Loucy (cell line): ENCODE results near the gene KRTCAP3.

Experiments used
- H2AFZ ChIP-seq: fragments of 200-600 bp; sonication (generic); 2 replicates; pipeline ENCODE4 v1.6.0; 2016; ENCODE audit warnings: antibody characterized with exemption, mild to moderate bottlenecking, low read length, moderate library complexity
- H3F3A ChIP-seq: fragments of 200-600 bp; 2 replicates; pipeline ENCODE4 v1.6.0; 2016; ENCODE audit warnings: antibody characterized with exemption, low read depth, mild to moderate bottlenecking
- H3K27me3 ChIP-seq: fragments of 200-600 bp; sonication (generic); 2 replicates; pipeline ENCODE4 v1.6.1; 2014; ENCODE audit warnings: low read length, mild to moderate bottlenecking; ENCODE audit not compliant: insufficient read depth, poor library complexity, severe bottlenecking
- H3K36me3 ChIP-seq: fragments of 200-600 bp; sonication (generic); 2 replicates; pipeline ENCODE4 v1.6.1; 2016; ENCODE audit warnings: low read length; ENCODE audit not compliant: insufficient read depth
- H3K4me1 ChIP-seq: fragments of 200-600 bp; sonication (generic); 2 replicates; pipeline ENCODE4 v1.5.1; 2014; ENCODE audit warnings: low read length, mild to moderate bottlenecking; ENCODE audit not compliant: insufficient read depth, poor library complexity, severe bottlenecking
- H3K4me2 ChIP-seq: fragments of 200-600 bp; sonication (generic); 2 replicates; pipeline ENCODE4 v1.6.0; 2014; ENCODE audit warnings: antibody characterized with exemption, low read length, low read depth, mild to moderate bottlenecking; ENCODE audit not compliant: poor library complexity, severe bottlenecking
- H3K4me3 ChIP-seq: fragments of 200-600 bp; sonication (generic); 2 replicates; pipeline ENCODE4 v1.5.1; 2014; ENCODE audit warnings: low read length, mild to moderate bottlenecking, mixed read lengths; ENCODE audit not compliant: poor library complexity, severe bottlenecking
- H3K79me2 ChIP-seq: fragments of 200-600 bp; sonication (generic); 2 replicates; pipeline ENCODE4 v1.6.1; 2014; ENCODE audit warnings: low read length; ENCODE audit not compliant: insufficient read depth
- H3K9ac ChIP-seq: fragments of 200-600 bp; sonication (generic); 2 replicates; pipeline ENCODE4 v1.6.0; 2014; ENCODE audit warnings: mild to moderate bottlenecking, low read depth, low read length, moderate library complexity; ENCODE audit not compliant: poor library complexity, severe bottlenecking
- H3K9me2 ChIP-seq: fragments of 200-600 bp; sonication (generic); replicated peaks from 2 replicates; pipeline ENCODE4 v1.6.1; 2016; ENCODE audit warnings: low read depth, low read length, mixed read lengths
- H3K9me3 ChIP-seq: fragments of 200-600 bp; sonication (generic); 2 replicates; pipeline ENCODE4 v1.6.1; 2014; ENCODE audit warnings: mild to moderate bottlenecking, antibody characterized with exemption, low read length, low read depth; ENCODE audit not compliant: insufficient read depth
- H4K20me1 ChIP-seq: fragments of 200-600 bp; sonication (generic); 2 replicates; pipeline ENCODE4 v1.6.0; 2014; ENCODE audit warnings: antibody characterized with exemption, low read length, mild to moderate bottlenecking; ENCODE audit not compliant: insufficient read depth, poor library complexity, severe bottlenecking
- EZH2phosphoT487 ChIP-seq: fragments of 200-600 bp; IDR thresholded peaks from 2 replicates; pipeline ENCODE4 v1.6.1; 2018; ENCODE audit warnings: antibody characterized with exemption, mild to moderate bottlenecking, moderate library complexity, borderline replicate concordance
- TF ChIP-seq, protein P1 (sequence below): fragments of 200-600 bp; sonication (generic); conservative IDR thresholded peaks from 2 replicates; pipeline ENCODE4 v1.5.1; 2014; ENCODE audit warnings: mild to moderate bottlenecking, antibody characterized with exemption, low read length

KRTCAP3 gene, protein sequence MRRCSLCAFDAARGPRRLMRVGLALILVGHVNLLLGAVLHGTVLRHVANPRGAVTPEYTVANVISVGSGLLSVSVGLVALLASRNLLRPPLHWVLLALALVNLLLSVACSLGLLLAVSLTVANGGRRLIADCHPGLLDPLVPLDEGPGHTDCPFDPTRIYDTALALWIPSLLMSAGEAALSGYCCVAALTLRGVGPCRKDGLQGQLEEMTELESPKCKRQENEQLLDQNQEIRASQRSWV

DNA sequence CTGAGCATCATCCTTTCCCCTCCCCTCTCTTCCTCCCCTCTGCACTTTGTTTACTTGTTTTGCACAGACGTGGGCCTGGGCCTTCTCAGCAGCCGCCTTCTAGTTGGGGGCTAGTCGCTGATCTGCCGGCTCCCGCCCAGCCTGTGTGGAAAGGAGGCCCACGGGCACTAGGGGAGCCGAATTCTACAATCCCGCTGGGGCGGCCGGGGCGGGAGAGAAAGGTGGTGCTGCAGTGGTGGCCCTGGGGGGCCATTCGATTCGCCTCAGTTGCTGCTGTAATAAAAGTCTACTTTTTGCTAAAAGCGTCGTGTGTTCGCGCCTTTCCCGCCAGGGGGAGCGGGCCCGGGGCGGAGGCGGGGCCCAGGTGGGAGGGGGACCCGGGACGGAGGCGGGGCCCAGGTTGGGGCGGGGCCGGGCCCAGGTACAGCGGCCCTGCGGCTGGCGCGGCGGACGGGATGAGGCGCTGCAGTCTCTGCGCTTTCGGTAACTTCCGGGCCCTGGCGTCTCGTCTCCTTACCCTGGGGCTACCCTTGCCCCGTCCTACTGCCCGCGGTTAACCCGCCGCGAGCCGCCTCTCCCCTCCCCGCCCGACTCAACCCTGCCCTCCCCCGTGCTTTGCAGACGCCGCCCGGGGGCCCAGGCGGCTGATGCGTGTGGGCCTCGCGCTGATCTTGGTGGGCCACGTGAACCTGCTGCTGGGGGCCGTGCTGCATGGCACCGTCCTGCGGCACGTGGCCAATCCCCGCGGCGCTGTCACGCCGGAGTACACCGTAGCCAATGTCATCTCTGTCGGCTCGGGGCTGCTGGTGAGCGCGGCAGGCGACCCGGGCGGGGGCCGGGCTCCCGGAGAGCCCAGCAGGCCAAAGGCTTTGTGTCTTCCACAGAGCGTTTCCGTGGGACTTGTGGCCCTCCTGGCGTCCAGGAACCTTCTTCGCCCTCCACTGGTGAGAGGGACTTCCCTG lies at the start of gene KRTCAP3:
TSS of gene KRTCAP3 (plus strand) at position 424 of the 962 bp plus-strand sequence. CDS start at position 456, 32 bp downstream.
- Histone ChIP-seq H3K79me2 (no peaks in the 10 kb centered on the region), H3K27me3 (no peaks in the 10 kb centered on the region), H3K9ac (no peak within 1 kb of the TSS), H3K4me3 (no peak within 1 kb of the TSS), H3K4me1 (no peaks in the 10 kb centered on the region), H3F3A (no peaks in the 10 kb centered on the region), H4K20me1 (no peaks in the 10 kb centered on the region), H3K36me3 (peaks cover 41% of the 10 kb centered on the region), H3K9me3 (no peaks in the 10 kb centered on the region), H2AFZ (no peak within 1 kb of the TSS), H3K9me2 (no peaks in the 10 kb centered on the region), H3K4me2 (no peak within 1 kb of the TSS)
- TF ChIP-seq, protein P1, sequence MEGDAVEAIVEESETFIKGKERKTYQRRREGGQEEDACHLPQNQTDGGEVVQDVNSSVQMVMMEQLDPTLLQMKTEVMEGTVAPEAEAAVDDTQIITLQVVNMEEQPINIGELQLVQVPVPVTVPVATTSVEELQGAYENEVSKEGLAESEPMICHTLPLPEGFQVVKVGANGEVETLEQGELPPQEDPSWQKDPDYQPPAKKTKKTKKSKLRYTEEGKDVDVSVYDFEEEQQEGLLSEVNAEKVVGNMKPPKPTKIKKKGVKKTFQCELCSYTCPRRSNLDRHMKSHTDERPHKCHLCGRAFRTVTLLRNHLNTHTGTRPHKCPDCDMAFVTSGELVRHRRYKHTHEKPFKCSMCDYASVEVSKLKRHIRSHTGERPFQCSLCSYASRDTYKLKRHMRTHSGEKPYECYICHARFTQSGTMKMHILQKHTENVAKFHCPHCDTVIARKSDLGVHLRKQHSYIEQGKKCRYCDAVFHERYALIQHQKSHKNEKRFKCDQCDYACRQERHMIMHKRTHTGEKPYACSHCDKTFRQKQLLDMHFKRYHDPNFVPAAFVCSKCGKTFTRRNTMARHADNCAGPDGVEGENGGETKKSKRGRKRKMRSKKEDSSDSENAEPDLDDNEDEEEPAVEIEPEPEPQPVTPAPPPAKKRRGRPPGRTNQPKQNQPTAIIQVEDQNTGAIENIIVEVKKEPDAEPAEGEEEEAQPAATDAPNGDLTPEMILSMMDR, result no peak
- no peak for TF ChIP-seq EZH2phosphoT487

DNA sequence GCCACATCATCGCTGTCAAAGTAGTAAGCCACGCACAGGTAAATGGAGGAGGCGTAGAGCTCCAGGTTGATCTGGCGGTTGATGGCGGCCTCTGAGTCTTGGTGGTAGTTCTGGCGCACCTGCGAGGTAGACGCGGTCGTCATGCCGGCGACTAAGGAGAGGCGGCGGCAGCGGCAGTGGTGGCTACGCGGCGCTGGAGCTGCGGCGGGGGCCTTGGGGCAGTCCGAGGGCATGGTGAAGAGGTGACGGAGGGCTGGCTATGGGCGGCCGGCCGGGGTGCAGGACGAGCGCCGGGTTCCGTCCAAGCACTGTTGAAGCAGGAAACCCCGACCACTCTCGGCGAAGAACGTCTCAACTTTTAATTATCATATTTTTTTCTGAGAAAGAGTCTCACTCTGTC lies 49.0 kb upstream of the KRTCAP3 start:
- no peak overlapping the region for H2AFZ ChIP-seq
- no peaks in the 10 kb centered on the region for H3K9me3 ChIP-seq
- TF ChIP-seq, protein P1, result no peak
- TF ChIP-seq EZH2phosphoT487, result no peak
- no peaks in the 10 kb centered on the region for H3F3A ChIP-seq
- peaks cover 48% of the 10 kb centered on the region for H4K20me1 ChIP-seq
- H3K79me2 ChIP-seq, result peaks cover 86% of the 10 kb centered on the region
- no peak overlapping the region for H3K4me3 ChIP-seq
- H3K4me1 ChIP-seq, result peaks cover 10% of the 10 kb centered on the region
- no peak overlapping the region for H3K9ac ChIP-seq
- H3K36me3 ChIP-seq, result peaks cover 26% of the 10 kb centered on the region; the same call in 1 of the 2 replicates
- H3K4me2 ChIP-seq, result no peak overlapping the region
- H3K27me3 ChIP-seq, result no peaks in the 10 kb centered on the region
- H3K9me2 ChIP-seq, result no peaks in the 10 kb centered on the region

DNA sequence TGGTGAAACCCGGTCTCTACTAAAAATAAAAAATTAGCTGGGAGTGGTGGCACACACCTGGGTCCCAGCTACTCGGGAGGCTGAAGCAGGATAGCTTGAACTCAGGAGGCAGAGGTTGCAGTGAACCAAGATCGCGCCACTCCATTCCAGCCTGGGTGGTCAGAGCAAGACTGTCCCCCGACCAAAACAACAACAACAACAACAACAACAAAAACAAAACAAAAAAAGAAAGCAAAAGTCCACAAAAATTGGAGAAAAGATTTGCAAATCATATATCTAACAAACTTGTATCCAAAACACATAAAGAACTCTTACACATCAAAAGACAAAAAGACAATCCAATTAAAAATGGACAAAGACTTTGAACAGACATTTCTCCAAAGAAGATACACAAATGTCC lies 43.2 kb upstream of the KRTCAP3 start:
- H3K4me3 ChIP-seq, result no peak overlapping the region
- TF ChIP-seq, protein P1, result no peak
- TF ChIP-seq EZH2phosphoT487, result no peak
- H3K4me2 ChIP-seq, result peak overlapping the region; percentile 10
- H2AFZ ChIP-seq, result no peak overlapping the region
- no peaks in the 10 kb centered on the region for H3K27me3 ChIP-seq
- H3K79me2 ChIP-seq, result peaks cover 98% of the 10 kb centered on the region
- H3F3A ChIP-seq, result no peaks in the 10 kb centered on the region
- H3K36me3 ChIP-seq, result 0 out of 2 replicates have a peak, but pooled peaks cover 6% of the 10 kb centered on the region
- no peaks in the 10 kb centered on the region for H3K9me3 ChIP-seq
- H4K20me1 ChIP-seq, result peaks cover 73% of the 10 kb centered on the region
- H3K9me2 ChIP-seq, result no peaks in the 10 kb centered on the region
- no peak overlapping the region for H3K9ac ChIP-seq
- peaks cover 20% of the 10 kb centered on the region for H3K4me1 ChIP-seq
